Measurements from ENCODE around the gene ANKRD11.

Gene ANKRD11

GRCh38 chr16:89489898-89490438 is 393 bp downstream of the ANKRD11 start:
- TF ChIP-seq, protein P1, sequence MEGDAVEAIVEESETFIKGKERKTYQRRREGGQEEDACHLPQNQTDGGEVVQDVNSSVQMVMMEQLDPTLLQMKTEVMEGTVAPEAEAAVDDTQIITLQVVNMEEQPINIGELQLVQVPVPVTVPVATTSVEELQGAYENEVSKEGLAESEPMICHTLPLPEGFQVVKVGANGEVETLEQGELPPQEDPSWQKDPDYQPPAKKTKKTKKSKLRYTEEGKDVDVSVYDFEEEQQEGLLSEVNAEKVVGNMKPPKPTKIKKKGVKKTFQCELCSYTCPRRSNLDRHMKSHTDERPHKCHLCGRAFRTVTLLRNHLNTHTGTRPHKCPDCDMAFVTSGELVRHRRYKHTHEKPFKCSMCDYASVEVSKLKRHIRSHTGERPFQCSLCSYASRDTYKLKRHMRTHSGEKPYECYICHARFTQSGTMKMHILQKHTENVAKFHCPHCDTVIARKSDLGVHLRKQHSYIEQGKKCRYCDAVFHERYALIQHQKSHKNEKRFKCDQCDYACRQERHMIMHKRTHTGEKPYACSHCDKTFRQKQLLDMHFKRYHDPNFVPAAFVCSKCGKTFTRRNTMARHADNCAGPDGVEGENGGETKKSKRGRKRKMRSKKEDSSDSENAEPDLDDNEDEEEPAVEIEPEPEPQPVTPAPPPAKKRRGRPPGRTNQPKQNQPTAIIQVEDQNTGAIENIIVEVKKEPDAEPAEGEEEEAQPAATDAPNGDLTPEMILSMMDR (IDR thresholded peaks at IDR 0.05; ENCODE audit: low read depth, low read length, missing control alignments): no peak
- no peak for DNase-seq (ENCODE audit: low read depth)
- H3K4me3 ChIP-seq (ENCODE audit: low read depth, low read length): peak overlapping the region; percentile 66

GRCh38 chr16:89489040-89489897 is 1.1 kb downstream of the ANKRD11 start:
- TF ChIP-seq, protein P1 (IDR thresholded peaks at IDR 0.05; ENCODE audit: low read depth, low read length, missing control alignments): peak; percentile 35
- peak; percentile 94 for DNase-seq (ENCODE audit: low read depth)
- peak overlapping the region; percentile 66 for H3K4me3 ChIP-seq (ENCODE audit: low read depth, low read length)

- no peak overlapping the region for H3K4me3 ChIP-seq (ENCODE audit: low read depth, low read length)
- TF ChIP-seq, protein P1 (IDR thresholded peaks at IDR 0.05; ENCODE audit: low read depth, low read length, missing control alignments): no peak
These were observed 4.6 kb downstream of the ANKRD11 start for GRCh38 chr16:89485701-89486246.

DNA sequence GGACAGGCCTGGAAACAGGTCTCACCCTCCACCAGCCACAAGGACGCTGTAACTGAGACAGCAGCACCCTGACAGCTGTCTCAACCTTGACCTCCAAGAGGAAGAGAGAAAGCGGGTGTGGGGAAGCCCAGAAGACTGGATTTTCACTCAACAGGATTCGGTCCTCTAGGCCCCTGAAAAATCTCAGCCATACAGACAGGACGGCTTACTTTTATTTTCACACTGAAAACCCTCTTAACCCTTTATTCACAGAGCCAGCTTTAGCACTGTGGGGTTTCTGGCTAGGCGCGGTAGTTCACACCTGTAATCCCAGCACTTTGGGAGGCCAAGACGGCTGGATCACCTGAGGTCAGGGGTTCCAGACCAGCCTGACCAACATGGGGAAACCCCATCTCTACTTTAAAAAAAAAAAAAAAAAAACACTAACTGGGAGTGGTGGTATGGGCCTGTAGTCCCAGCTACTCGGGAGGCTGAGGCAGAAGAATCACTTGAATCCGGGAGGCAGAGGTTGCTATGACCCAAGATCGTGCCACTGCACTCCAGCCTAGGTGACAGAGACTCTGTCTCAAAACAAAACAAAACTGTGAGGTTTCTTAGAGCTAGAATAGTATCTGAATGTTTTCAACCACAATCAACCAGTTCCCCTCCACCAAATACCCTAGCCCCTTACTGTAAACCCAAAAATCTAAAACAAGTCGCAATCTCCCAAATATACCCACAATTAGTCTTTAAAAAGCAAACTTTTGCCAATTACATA is 5.3 kb downstream of the ANKRD11 start:
- DNase-seq (ENCODE audit: low read depth): no peak
- TF ChIP-seq, protein P1 (IDR thresholded peaks at IDR 0.05; ENCODE audit: low read depth, low read length, missing control alignments): no peak
- H3K4me3 ChIP-seq (ENCODE audit: low read depth, low read length): no peak overlapping the region; the same call in 1 of the 2 replicates

More at GRCh38 chr16:89485701-89486246, 4.6 kb downstream of the ANKRD11 start:
- no peak for DNase-seq (ENCODE audit: low read depth)

- H3K4me3 ChIP-seq (ENCODE audit: low read depth, low read length): peak overlapping the region; percentile 11; the same call in 1 of the 2 replicates
- TF ChIP-seq, protein P1 (IDR thresholded peaks at IDR 0.05; ENCODE audit: low read depth, low read length, missing control alignments): no peak
- DNase-seq (ENCODE audit: low read depth): no peak
These were observed 6.3 kb downstream of the ANKRD11 start for GRCh38 chr16:89484041-89484501.

- DNase-seq (ENCODE audit: low read depth): no peak
These were observed 7.5 kb downstream of the ANKRD11 start for GRCh38 chr16:89482817-89483205.

More at GRCh38 chr16:89482817-89483205, 7.5 kb downstream of the ANKRD11 start:
- TF ChIP-seq, protein P1 (IDR thresholded peaks at IDR 0.05; ENCODE audit: low read depth, low read length, missing control alignments): no peak
- no peak overlapping the region for H3K4me3 ChIP-seq (ENCODE audit: low read depth, low read length)

Measured in GM12864 (cell line).